IMR-90 (cell line): Measurements from ENCODE around the gene SHLD1. TPM values are rescaled to one million over a fixed set of nuclear protein-coding genes. Genes with fewer than 3 reads are reported as not detected.

ENCODE experiments used
- ATAC-seq: fragments of 200-7000 bp; cut with Tn5 transposase; 2 replicates; pipeline ENCODE4 v1.9.1; 2020; ENCODE audit warnings: low read depth, mild to moderate bottlenecking, moderate library complexity
- BruUV-seq: library from RNA; stranded (reverse); fragments of 400-500 nt; replicated peaks from 2 replicates; lab custom pipeline; 2021; lab: Mats Ljungman, UMichigan
- CTCF ChIA-PET: fragments of 300-600 bp; formaldehyde crosslinking; extraction: SDS; loops from one replicate; lab custom pipeline; 2021; ENCODE audit warnings: antibody characterized with exemption; lab: Yijun Ruan, JAX
- POLR2A ChIA-PET: fragments of 300-600 bp; sonication (Branson Sonifier 250); formaldehyde crosslinking; loops from one replicate; lab custom pipeline; 2022; ENCODE audit warnings: antibody characterized with exemption; ENCODE audit not compliant: unreplicated experiment; lab: Charles Lee
- DNase-seq: peaks from one replicate; pipeline ENCODE4 v3.0.0; 2013
- H2AFZ ChIP-seq: replicated peaks from 2 replicates; pipeline ENCODE3; 2013; ENCODE audit warnings: low read length, mild to moderate bottlenecking; ENCODE audit not compliant: poor library complexity
- H2AK5ac ChIP-seq: 2 replicates; pipeline ENCODE4 v1.6.1; 2013; ENCODE audit warnings: low read depth, low read length, inconsistent platforms
- H2AK9ac ChIP-seq: replicated peaks from 2 replicates; pipeline ENCODE3; 2013; ENCODE audit warnings: mild to moderate bottlenecking, low read depth, low read length, moderate library complexity; ENCODE audit not compliant: poor library complexity
- H2BK120ac ChIP-seq: 2 replicates; pipeline ENCODE4 v1.6.1; 2013; ENCODE audit warnings: low read depth, low read length, inconsistent platforms
- H2BK15ac ChIP-seq: 3 replicates; pipeline ENCODE4 v1.6.1; 2013; ENCODE audit warnings: low read depth, low read length, inconsistent platforms
- H2BK20ac ChIP-seq: 2 replicates; pipeline ENCODE4 v1.6.1; 2013; ENCODE audit warnings: low read depth, mild to moderate bottlenecking, inconsistent platforms, low read length, moderate library complexity
- H2BK5ac ChIP-seq: 2 replicates; pipeline ENCODE4 v1.6.1; 2013; ENCODE audit warnings: mild to moderate bottlenecking, low read depth, low read length, inconsistent platforms; ENCODE audit not compliant: poor library complexity, severe bottlenecking
- H3K14ac ChIP-seq: replicated peaks from 2 replicates; pipeline ENCODE4 v1.6.1; 2013; ENCODE audit warnings: low read depth, low read length, inconsistent platforms
- H3K18ac ChIP-seq: 2 replicates; pipeline ENCODE4 v1.6.1; 2013; ENCODE audit warnings: low read depth, low read length, control low read depth
- H3K23ac ChIP-seq: 2 replicates; pipeline ENCODE4 v1.6.1; 2013; ENCODE audit warnings: low read depth, low read length, inconsistent platforms
- H3K27ac ChIP-seq: 2 replicates; pipeline ENCODE4 v1.5.1; 2013; ENCODE audit warnings: mild to moderate bottlenecking, control low read depth, low read length; ENCODE audit not compliant: insufficient read depth
- H3K27me3 ChIP-seq: 2 replicates; pipeline ENCODE4 v1.6.1; 2013; ENCODE audit warnings: low read length; ENCODE audit not compliant: control insufficient read depth, insufficient read depth
- H3K36me3 ChIP-seq: 2 replicates; pipeline ENCODE4 v1.6.1; 2013; ENCODE audit warnings: low read length, mixed read lengths; ENCODE audit not compliant: control insufficient read depth, insufficient read depth
- H3K4ac ChIP-seq: 2 replicates; pipeline ENCODE4 v1.6.1; 2013; ENCODE audit warnings: low read depth, low read length, inconsistent platforms
- H3K4me1 ChIP-seq: 2 replicates; pipeline ENCODE4 v1.6.1; 2013; ENCODE audit warnings: low read length, mixed read lengths; ENCODE audit not compliant: control insufficient read depth, insufficient read depth
- H3K4me2 ChIP-seq: 2 replicates; pipeline ENCODE4 v1.6.1; 2013; ENCODE audit warnings: low read depth, mild to moderate bottlenecking, control low read depth, low read length, moderate library complexity
- H3K4me3 ChIP-seq: 2 replicates; pipeline ENCODE4 v1.5.1; 2013; ENCODE audit warnings: low read depth, mild to moderate bottlenecking, control low read depth, low read length, moderate library complexity; ENCODE audit not compliant: insufficient read depth
- H3K56ac ChIP-seq: 2 replicates; pipeline ENCODE4 v1.6.1; 2013; ENCODE audit warnings: low read length, inconsistent platforms; ENCODE audit not compliant: insufficient read depth; ENCODE audit errors: extremely low read depth
- H3K79me1 ChIP-seq, 2 experiments: 2 replicates each; pipeline ENCODE4 v1.6.1; 2013; ENCODE audit warnings: low read length in 2 of 2, inconsistent platforms in 1 of 2, low read depth in 1 of 2
- H3K9ac ChIP-seq: 2 replicates; pipeline ENCODE4 v1.6.1; 2013; ENCODE audit warnings: low read depth, low read length, control low read depth
- H3K9me1 ChIP-seq: 2 replicates; pipeline ENCODE4 v1.6.1; 2013; ENCODE audit warnings: low read length, inconsistent platforms; ENCODE audit not compliant: insufficient read depth
- H3K9me3 ChIP-seq: 2 replicates; pipeline ENCODE4 v1.6.1; 2013; ENCODE audit warnings: low read length; ENCODE audit not compliant: control insufficient read depth, insufficient read depth
- H4K20me1 ChIP-seq: 2 replicates; pipeline ENCODE4 v1.6.1; 2013; ENCODE audit warnings: low read length, inconsistent platforms; ENCODE audit not compliant: insufficient read depth
- H4K5ac ChIP-seq: 2 replicates; pipeline ENCODE4 v1.6.1; 2013; ENCODE audit warnings: mild to moderate bottlenecking, low read depth, low read length, control low read depth
- H4K8ac ChIP-seq, 2 experiments: 2 replicates each; pipeline ENCODE4 v1.6.1; 2013; ENCODE audit warnings: low read depth in 2 of 2, low read length in 2 of 2, control low read depth in 1 of 2, inconsistent platforms in 1 of 2
- H4K91ac ChIP-seq: 2 replicates; pipeline ENCODE4 v1.6.1; 2013; ENCODE audit warnings: low read depth, low read length, inconsistent platforms; ENCODE audit not compliant: insufficient read depth
- BHLHE40 ChIP-seq: fragments of 150-350 bp; IDR thresholded peaks from 2 replicates; pipeline ENCODE4 v1.6.1; 2016; ENCODE audit warnings: mild to moderate bottlenecking, low read depth, low read length
- CEBPB ChIP-seq: IDR thresholded peaks from 2 replicates; pipeline ENCODE4 v1.6.1; 2012; ENCODE audit warnings: low read depth, low read length, improper control_type of control experiment
- CHD1 ChIP-seq: IDR thresholded peaks from 2 replicates; pipeline ENCODE4 v1.6.1; 2012; ENCODE audit warnings: low read depth, low read length, improper control_type of control experiment
- ELK1 ChIP-seq: fragments of 150-350 bp; IDR thresholded peaks from 2 replicates; pipeline ENCODE4 v1.6.1; 2016; ENCODE audit warnings: low read depth, mild to moderate bottlenecking, low read length, moderate library complexity, borderline replicate concordance
- MAFK ChIP-seq: IDR thresholded peaks from 2 replicates; pipeline ENCODE4 v1.6.1; 2012; ENCODE audit warnings: low read depth, low read length, improper control_type of control experiment
- MXI1 ChIP-seq: IDR thresholded peaks from 2 replicates; pipeline ENCODE4 v1.6.1; 2012; ENCODE audit warnings: low read depth, mild to moderate bottlenecking, low read length, moderate library complexity, borderline replicate concordance
- NFE2L2 ChIP-seq: fragments of 150-350 bp; IDR thresholded peaks from 2 replicates; pipeline ENCODE4 v1.6.1; 2016; ENCODE audit warnings: low read depth, mild to moderate bottlenecking, low read length
- POLR2A ChIP-seq: IDR thresholded peaks from 2 replicates; pipeline ENCODE4 v1.6.1; 2012; ENCODE audit warnings: mild to moderate bottlenecking, low read depth, low read length
- RFX5 ChIP-seq: IDR thresholded peaks from 2 replicates; pipeline ENCODE4 v1.8.0; 2012; ENCODE audit warnings: low read depth, mild to moderate bottlenecking, low read length, moderate library complexity
- SMC3 ChIP-seq: fragments of 150-350 bp; IDR thresholded peaks from 2 replicates; pipeline ENCODE4 v1.6.1; 2016; ENCODE audit warnings: low read depth, mild to moderate bottlenecking, antibody characterized with exemption, low read length, moderate library complexity
- WGBS, 2 experiments: methylation state at CpG; one replicate each; pipeline versions ENCODE4 v1.1.5 to v1.1.7; 2013; ENCODE audit warnings: missing lambda C conversion rate in 2 of 2; ENCODE audit not compliant: insufficient read length in 1 of 2; ENCODE audit errors: extremely low coverage in 2 of 2; 5-methylcytosine and 5-hydroxymethylcytosine counted together
- dilution Hi-C: fragments of 300-500 bp; cut with HindIII; formaldehyde crosslinking; loops from one replicate; pipeline ENCODE4 v1.14.3; 2018; ENCODE audit warnings: low sequenced_read_pairs; ENCODE audit not compliant: unreplicated experiment
- in situ Hi-C: fragments of 300-500 bp; cut with MboI; formaldehyde crosslinking; loops from 3 replicates; pipeline ENCODE4 v1.14.3; 2019; ENCODE audit warnings: low sequenced_read_pairs, inconsistent platforms, mixed read lengths
- intact Hi-C: fragments of 100-400 bp; cut with micrococcal nuclease; formaldehyde crosslinking; loops from 2 replicates; pipeline ENCODE4 v1.10.0; 2022
- polyA plus RNA-seq, 3 experiments: library from polyadenylated mRNA; depleted of rRNA; stranded (reverse); fragments of >200 nt; gene quantifications; 2 replicates each; pipeline ENCODE4 v1.2.3, GENCODE V29; 2012; ENCODE audit warnings: low replicate concordance in 1 of 3
- total RNA-seq: library from RNA; depleted of rRNA; stranded (reverse); fragments of >200 nt; gene quantifications from 2 replicates; pipeline ENCODE4 v1.2.3, GENCODE V29; 2012
- TF ChIP-seq, protein P1 (sequence below): fragments of 150-350 bp; IDR thresholded peaks from 2 replicates; pipeline ENCODE4 v1.6.1; 2017; ENCODE audit warnings: mild to moderate bottlenecking, antibody characterized with exemption, low read length, low read depth

The SHLD1 gene
- total and polyA plus RNA-seq, 2 of the 4 experiments (the other 2 are of a cell fraction) = 2.6 to 3.0 TPM

- no peak overlapping the region for H3K56ac ChIP-seq
- no peak overlapping the region for H2BK5ac ChIP-seq
- H3K36me3 ChIP-seq = no peaks in the 10 kb centered on the region
- no peak overlapping the region for H3K18ac ChIP-seq
- no peak overlapping the region for H4K91ac ChIP-seq
- no peak overlapping the region for H4K8ac ChIP-seq
- WGBS, 2 experiments = no CpG with 5 or more reads among the region's 3 CpGs
- H3K27me3 ChIP-seq = peaks cover 2% of the 10 kb centered on the region
- no peak overlapping the region for H3K23ac ChIP-seq
- no peaks in the 10 kb centered on the region for H4K20me1 ChIP-seq
- H2AK9ac ChIP-seq = no peak overlapping the region
- H3K4me3 ChIP-seq = no peak overlapping the region
- DNase-seq = no peak
- in situ Hi-C loops (no loop called here), intact Hi-C loops (no loop called here), dilution Hi-C loops (no loop called here)
- no peak for ATAC-seq
- no peak overlapping the region for H2AFZ ChIP-seq
- no peak overlapping the region for H3K4ac ChIP-seq
- no peaks in the 10 kb centered on the region for H3K4me1 ChIP-seq
- H3K9ac ChIP-seq = no peak overlapping the region
- H3K9me1 ChIP-seq = 0 out of 2 replicates have a peak, but pooled peaks cover 3% of the 10 kb centered on the region
- no peaks in the 10 kb centered on the region for H3K79me1 ChIP-seq
- no peak overlapping the region for H2BK20ac ChIP-seq
- H2BK15ac ChIP-seq = no peak overlapping the region; the same call in 2 of the 3 replicates
- TF ChIP-seq CEBPB (no peak), MAFK (no peak), CHD1 (no peak), NFE2L2 (no peak), SMC3 (no peak), BHLHE40 (no peak), POLR2A (no peak), ELK1 (no peak), RFX5 (no peak), MXI1 (no peak)
- TF ChIP-seq, protein P1, sequence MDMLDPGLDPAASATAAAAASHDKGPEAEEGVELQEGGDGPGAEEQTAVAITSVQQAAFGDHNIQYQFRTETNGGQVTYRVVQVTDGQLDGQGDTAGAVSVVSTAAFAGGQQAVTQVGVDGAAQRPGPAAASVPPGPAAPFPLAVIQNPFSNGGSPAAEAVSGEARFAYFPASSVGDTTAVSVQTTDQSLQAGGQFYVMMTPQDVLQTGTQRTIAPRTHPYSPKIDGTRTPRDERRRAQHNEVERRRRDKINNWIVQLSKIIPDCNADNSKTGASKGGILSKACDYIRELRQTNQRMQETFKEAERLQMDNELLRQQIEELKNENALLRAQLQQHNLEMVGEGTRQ = no peak
- CTCF ChIA-PET = no interaction called here
- H3K9me3 ChIP-seq = peaks cover 6% of the 10 kb centered on the region
- H3K4me2 ChIP-seq = no peak overlapping the region
- H4K5ac ChIP-seq = no peak overlapping the region
- no peak overlapping the region for H3K14ac ChIP-seq
- POLR2A ChIA-PET = no interaction called here
- no TSS peak for BruUV-seq
- H2BK120ac ChIP-seq = no peak overlapping the region
- no peak overlapping the region for H2AK5ac ChIP-seq
- H3K27ac ChIP-seq = no peak overlapping the region
These were observed 39.6 kb upstream of the SHLD1 start for GRCh38 chr20:5710551-5710950.
